HEK293 (cell line): ENCODE results near the gene CIPC.

Experiments used
- CTCF ChIA-PET: fragments of 350-600 bp; formaldehyde crosslinking; extraction: SDS; loops from one replicate; lab custom pipeline; 2021; ENCODE audit warnings: antibody characterized with exemption; lab: Yijun Ruan, JAX
- POLR2A ChIA-PET: fragments of 300-600 bp; formaldehyde crosslinking; extraction: SDS; loops from one replicate; lab custom pipeline; 2020; ENCODE audit warnings: antibody characterized with exemption, inconsistent platforms; lab: Yijun Ruan, JAX
- H3K27ac ChIP-seq: fragments of 200-500 bp; sonication (Bioruptor generic); 2 replicates; pipeline ENCODE4 v1.5.1; 2014; ENCODE audit warnings: low read depth, low read length, control low read depth, inconsistent platforms; ENCODE audit errors: extremely low read depth
- H3K36me3 ChIP-seq, 2 experiments: fragments of 200-500 bp in 1 of 2; sonication (Bioruptor generic) in 1 of 2; 1 replicate in 1 of 2; 2 replicates in 1 of 2; pipeline ENCODE4 v1.5.1; 2014 to 2017; ENCODE audit warnings: inconsistent platforms in 2 of 2, low read length in 2 of 2; ENCODE audit not compliant: control insufficient read depth in 2 of 2, insufficient read depth in 1 of 2
- H3K4me1 ChIP-seq: fragments of 200-500 bp; sonication (Bioruptor generic); 2 replicates; pipeline ENCODE4 v1.5.1; 2014; ENCODE audit warnings: mild to moderate bottlenecking, low read length, inconsistent platforms; ENCODE audit not compliant: control insufficient read depth, insufficient read depth
- H3K4me3 ChIP-seq: 2 replicates; pipeline ENCODE4 v1.5.1; 2011; ENCODE audit warnings: low read depth, mild to moderate bottlenecking, control low read depth, low read length, moderate library complexity
- H3K9me3 ChIP-seq: fragments of 200-500 bp; sonication (Bioruptor generic); 2 replicates; pipeline ENCODE4 v1.5.1; 2014; ENCODE audit warnings: low read depth, low read length, inconsistent platforms; ENCODE audit not compliant: control insufficient read depth, insufficient read depth
- AEBP2 ChIP-seq: fragments of 450-650 bp; formaldehyde crosslinking; IDR thresholded peaks from 2 replicates; pipeline ENCODE4 v1.5.1; 2016; ENCODE audit warnings: missing biosample characterization, missing genetic modification characterization, borderline replicate concordance
- CTCF ChIP-seq: fragments of 450-650 bp; formaldehyde crosslinking; IDR thresholded peaks from 2 replicates; pipeline ENCODE4 v1.5.1; 2016; ENCODE audit warnings: missing biosample characterization, missing genetic modification characterization
- SALL2 ChIP-seq: fragments of 450-650 bp; formaldehyde crosslinking; IDR thresholded peaks from 2 replicates; pipeline ENCODE4 v1.5.0; 2017; ENCODE audit warnings: missing biosample characterization, mild to moderate bottlenecking, missing genetic modification characterization, borderline replicate concordance
- SCRT1 ChIP-seq: fragments of 450-650 bp; formaldehyde crosslinking; IDR thresholded peaks from 2 replicates; pipeline ENCODE4 v1.5.1; 2016; ENCODE audit warnings: missing biosample characterization, missing genetic modification characterization, borderline replicate concordance
- SETDB1 ChIP-seq: IDR thresholded peaks from one replicate; pipeline ENCODE4 v1.6.1; 2017; ENCODE audit warnings: mild to moderate bottlenecking, low read length, moderate library complexity, mixed read lengths; ENCODE audit not compliant: insufficient read length
- ZBTB20 ChIP-seq: fragments of 450-650 bp; formaldehyde crosslinking; IDR thresholded peaks from 2 replicates; pipeline ENCODE4 v1.5.1; 2016; ENCODE audit warnings: missing biosample characterization, missing genetic modification characterization
- ZNF10 ChIP-seq: fragments of 450-650 bp; formaldehyde crosslinking; IDR thresholded peaks from 2 replicates; pipeline ENCODE4 v1.5.1; 2017; ENCODE audit warnings: missing biosample characterization, missing genetic modification characterization
- ZNF121 ChIP-seq: fragments of 450-650 bp; formaldehyde crosslinking; IDR thresholded peaks from 2 replicates; pipeline ENCODE4 v1.5.1; 2016; ENCODE audit warnings: missing biosample characterization, missing genetic modification characterization
- ZNF133 ChIP-seq: fragments of 450-650 bp; formaldehyde crosslinking; IDR thresholded peaks from 2 replicates; pipeline ENCODE4 v1.5.1; 2016; ENCODE audit warnings: missing biosample characterization, missing genetic modification characterization
- ZNF148 ChIP-seq: fragments of 450-650 bp; formaldehyde crosslinking; IDR thresholded peaks from 2 replicates; pipeline ENCODE4 v1.5.0; 2017; ENCODE audit warnings: missing biosample characterization, missing genetic modification characterization, borderline replicate concordance
- ZNF24 ChIP-seq: fragments of 450-650 bp; formaldehyde crosslinking; IDR thresholded peaks from 2 replicates; pipeline ENCODE4 v1.5.1; 2016; ENCODE audit warnings: missing biosample characterization, missing genetic modification characterization
- ZNF433 ChIP-seq: fragments of 450-650 bp; formaldehyde crosslinking; IDR thresholded peaks from 2 replicates; pipeline ENCODE4 v1.5.1; 2016; ENCODE audit warnings: missing biosample characterization, missing genetic modification characterization, low read depth
- ZNF48 ChIP-seq: fragments of 450-650 bp; formaldehyde crosslinking; IDR thresholded peaks from 2 replicates; pipeline ENCODE4 v1.5.1; 2016; ENCODE audit warnings: missing biosample characterization, missing genetic modification characterization
- ZNF518A ChIP-seq: fragments of 450-650 bp; formaldehyde crosslinking; conservative IDR thresholded peaks from 2 replicates; pipeline ENCODE4 v1.5.1; 2016; ENCODE audit warnings: low read depth, missing biosample characterization, missing genetic modification characterization
- ZNF548 ChIP-seq: fragments of 450-650 bp; formaldehyde crosslinking; IDR thresholded peaks from 2 replicates; pipeline ENCODE4 v1.5.1; 2016; ENCODE audit warnings: missing biosample characterization, missing genetic modification characterization
- ZNF555 ChIP-seq: fragments of 450-650 bp; formaldehyde crosslinking; conservative IDR thresholded peaks from 2 replicates; pipeline ENCODE4 v1.5.1; 2017; ENCODE audit warnings: missing biosample characterization, mild to moderate bottlenecking, missing genetic modification characterization, inconsistent platforms
- ZNF561 ChIP-seq: fragments of 450-650 bp; IDR thresholded peaks from 2 replicates; pipeline ENCODE4 v1.5.1; 2018; ENCODE audit warnings: missing biosample characterization, missing genetic modification characterization, borderline replicate concordance
- ZNF585B ChIP-seq: fragments of 450-650 bp; formaldehyde crosslinking; IDR thresholded peaks from 2 replicates; pipeline ENCODE4 v1.5.1; 2016; ENCODE audit warnings: missing biosample characterization, missing genetic modification characterization
- ZNF600 ChIP-seq: fragments of 450-650 bp; formaldehyde crosslinking; IDR thresholded peaks from 2 replicates; pipeline ENCODE4 v1.5.1; 2016; ENCODE audit warnings: missing biosample characterization, missing genetic modification characterization
- ZNF658 ChIP-seq: fragments of 450-650 bp; formaldehyde crosslinking; IDR thresholded peaks from 2 replicates; pipeline ENCODE4; 2016; ENCODE audit warnings: missing biosample characterization, missing genetic modification characterization

CIPC gene

GRCh38 chr14:77102154-77102553 is 4.1 kb downstream of the CIPC start:
- H3K27ac ChIP-seq = no peak overlapping the region
- H3K4me3 ChIP-seq = no peak overlapping the region
- CTCF ChIA-PET = interaction anchor here (1.2 kb wide), 2 partner anchors 23 to 105 kb away, joined by 3 read pairs; no protein-coding TSS in a partner anchor
- TF ChIP-seq ZNF561 (no peak), ZNF10 (tag by site-specific recombination) (no peak), ZNF600 (tag by site-specific recombination) (no peak), ZNF433 (no peak), AEBP2 (no peak), ZNF585B (tag by site-specific recombination) (no peak), ZNF48 (tag by site-specific recombination) (no peak), ZNF148 (no peak), ZNF518A (tag by site-specific recombination) (no peak), ZNF121 (no peak), ZNF658 (tag by site-specific recombination) (no peak), ZBTB20 (tag by site-specific recombination) (no peak), SETDB1 (no peak), CTCF (no peak), SCRT1 (tag by site-specific recombination) (no peak)
- H3K4me1 ChIP-seq = peaks cover 15% of the 10 kb centered on the region
- POLR2A ChIA-PET = no interaction called here
- H3K9me3 ChIP-seq = no peaks in the 10 kb centered on the region
- peaks cover 5 to 18% of the 10 kb centered on the region in 2 experiments for H3K36me3 ChIP-seq

GRCh38 chr14:77103475-77103874 is 5.4 kb downstream of the CIPC start:
- H3K27ac ChIP-seq = no peak overlapping the region
- no peak overlapping the region for H3K4me3 ChIP-seq
- H3K4me1 ChIP-seq = peaks cover 15% of the 10 kb centered on the region
- CTCF ChIA-PET = interaction anchor here (0.6 to 1.3 kb wide), 2 partner anchors 177 to 228 kb away, joined by 3 read pairs; no protein-coding TSS in a partner anchor
- POLR2A ChIA-PET = no interaction called here
- peaks cover 17 to 30% of the 10 kb centered on the region in 2 experiments for H3K36me3 ChIP-seq
- H3K9me3 ChIP-seq = no peaks in the 10 kb centered on the region
- no peak for TF ChIP-seq ZNF133 (tag by site-specific recombination)
- TF ChIP-seq ZNF555 (tag by site-specific recombination) = no peak
- TF ChIP-seq ZNF548 = no peak
- no peak for TF ChIP-seq SALL2 (tag by site-specific recombination)
- no peak for TF ChIP-seq ZNF24
